Endometrial microvascular endothelial cells (primary cell): Measurements from ENCODE around the gene ZNF445. TPM values are rescaled to one million over a fixed set of nuclear protein-coding genes. Genes with fewer than 3 reads are reported as not detected.
"Not testable (repeated sequence)": the region's sequence is repeated elsewhere in the genome, so short reads cannot be mapped to it uniquely, and the experiment has no call there.

Experiments
- in situ Hi-C: cut with HindIII; loops from 2 replicates; pipeline ENCODE4 v1.10.0; 2017; ENCODE audit warnings: low sequenced_read_pairs, low pct_unique_long_range_greater_than_20kb; ENCODE audit errors: inconsistent ontology term
- total RNA-seq: library from RNA; depleted of rRNA; stranded (reverse); fragments of >200 nt; gene quantifications from one replicate; pipeline ENCODE4 v1.2.3, GENCODE V29; 2015; ENCODE audit errors: inconsistent ontology term

Gene ZNF445
- total RNA-seq, 1 donor from 2014 or later = 6.3 TPM

DNA sequence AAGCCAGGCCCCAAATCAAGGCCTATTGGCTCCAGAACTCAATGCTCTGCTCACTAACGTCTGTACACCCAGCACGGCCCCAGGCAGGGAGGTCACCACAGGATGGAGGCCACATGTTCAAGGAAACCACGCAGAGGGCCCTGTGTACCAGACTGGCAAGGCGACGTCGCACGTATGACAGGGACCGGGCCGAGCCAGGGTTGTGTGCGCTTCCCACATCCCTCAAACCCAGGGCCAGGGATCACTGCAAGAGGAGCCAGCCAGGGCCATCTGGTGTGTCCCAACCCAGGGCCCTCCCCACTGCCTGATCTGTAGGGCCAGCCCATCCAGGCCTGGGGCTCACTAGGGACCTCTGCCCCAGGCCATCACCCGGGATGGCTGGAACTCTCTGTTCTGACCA lies 62.0 kb downstream of the ZNF445 start:
- in situ Hi-C loops = no loop called here

DNA sequence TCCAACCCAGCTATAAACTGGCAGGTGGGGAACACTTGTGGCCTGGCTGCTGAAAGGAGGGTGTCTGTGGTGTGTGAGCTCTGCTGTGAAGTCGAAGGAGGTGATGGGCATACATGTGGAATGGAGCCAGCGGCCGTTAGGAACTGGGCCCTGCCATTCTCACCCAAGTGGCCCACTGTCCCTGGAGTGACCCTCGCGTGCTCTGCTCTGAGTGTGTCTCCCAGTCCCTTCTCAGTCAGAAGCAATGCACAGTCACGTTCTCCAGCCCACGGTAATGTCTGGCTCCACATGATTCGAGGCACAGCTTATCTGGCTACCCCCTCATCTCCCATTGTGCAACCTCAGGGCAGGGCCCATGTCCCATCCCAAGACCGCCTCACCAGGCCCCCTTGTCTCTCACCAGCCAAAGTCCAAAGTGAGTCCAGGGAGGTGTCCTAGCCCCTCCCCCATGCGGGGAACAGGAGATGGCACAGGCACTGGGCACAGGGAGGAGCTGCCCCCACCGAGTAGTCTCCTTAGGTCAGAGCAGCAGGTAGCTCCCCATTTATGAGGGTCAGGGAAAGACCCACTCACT lies 62.9 kb downstream of the ZNF445 start:
- in situ Hi-C loops = no loop called here

DNA sequence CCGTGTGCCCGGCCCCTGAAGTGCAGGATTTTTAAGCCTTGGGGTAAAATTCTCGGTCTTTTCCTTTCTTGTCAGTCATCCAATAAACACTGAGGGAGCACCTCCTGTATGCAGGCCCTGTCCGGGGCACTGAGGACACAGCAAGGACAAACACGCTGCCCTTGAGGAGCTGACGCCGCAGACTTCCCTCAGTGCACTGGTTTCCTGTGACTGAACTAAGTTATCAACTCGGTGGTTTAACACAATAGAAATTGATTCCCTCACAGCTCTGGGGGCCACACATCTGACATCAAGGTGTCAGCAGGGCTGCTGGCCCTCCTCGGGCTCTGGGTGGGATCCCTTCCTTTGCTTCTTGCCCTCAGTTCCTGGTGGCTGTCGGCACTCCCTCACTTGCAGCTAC lies 65.1 kb downstream of the ZNF445 start:
- in situ Hi-C loops = no loop called here

DNA sequence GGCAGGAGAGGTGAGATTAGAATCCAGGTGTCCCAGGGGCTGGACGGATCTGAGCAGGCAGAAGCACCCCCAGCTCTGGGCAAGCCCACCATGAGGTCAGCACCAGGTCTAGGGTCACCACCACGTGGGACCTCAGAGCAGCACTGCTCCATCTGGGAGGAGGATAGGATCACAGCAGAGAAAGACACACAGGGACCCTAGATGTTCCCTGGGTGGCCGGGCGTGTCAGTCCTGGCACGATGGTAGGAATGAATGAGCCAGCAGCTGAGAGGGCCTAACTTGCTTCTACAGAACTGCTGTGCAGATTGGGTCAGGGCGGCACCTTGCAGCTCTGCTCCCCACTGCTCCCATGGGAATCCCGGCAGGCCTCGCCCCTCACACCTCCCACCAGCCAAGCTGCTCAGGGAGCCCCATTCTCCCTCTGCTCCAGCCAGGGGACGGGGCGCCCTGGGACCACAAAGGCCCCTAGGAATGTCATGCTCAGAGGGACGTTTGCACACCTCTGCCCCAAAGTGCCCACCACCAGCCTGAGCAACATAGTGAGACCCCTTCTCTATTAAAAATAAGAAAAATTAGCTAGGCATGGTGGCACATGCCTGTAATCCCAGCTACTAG lies 66.3 kb downstream of the ZNF445 start:
- in situ Hi-C loops = no loop called here

DNA sequence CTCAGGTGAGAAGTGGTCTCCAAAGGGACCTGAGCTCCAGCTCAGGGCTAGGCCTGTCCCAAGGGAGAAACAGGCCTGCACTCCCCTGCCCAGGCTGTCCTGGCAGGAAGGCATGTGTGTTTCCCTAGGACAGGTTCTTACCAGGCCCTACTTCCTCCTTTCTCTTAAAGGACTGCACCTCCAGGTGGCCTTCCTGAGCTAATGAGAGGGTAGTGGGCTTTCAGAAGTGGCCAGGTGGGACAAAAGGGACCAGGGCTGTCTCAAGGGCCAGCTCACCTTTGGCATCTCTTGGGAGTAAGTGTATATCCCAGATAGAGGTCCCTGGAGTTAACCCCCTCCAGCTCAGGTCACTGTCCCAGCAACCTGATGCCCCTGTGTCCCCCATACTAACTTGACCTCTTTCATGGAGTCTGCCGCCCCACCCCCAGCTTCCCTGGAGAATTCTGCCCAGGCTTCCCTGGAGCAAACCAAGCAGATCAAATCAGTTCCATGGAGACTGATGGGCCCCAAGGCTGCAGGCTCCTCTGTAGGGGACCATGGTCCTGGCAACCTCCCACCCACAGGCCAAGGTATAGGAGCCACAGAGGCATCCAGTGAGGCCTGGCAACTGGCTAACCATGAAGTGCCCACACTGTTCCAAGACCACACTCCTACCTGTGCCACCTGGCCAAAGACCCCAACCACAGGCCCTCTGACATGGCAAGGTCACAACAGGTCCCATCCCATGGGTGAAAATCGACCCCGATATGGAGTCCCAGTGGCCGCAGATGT lies 67.6 kb downstream of the ZNF445 start:
- in situ Hi-C loops = no loop called here

DNA sequence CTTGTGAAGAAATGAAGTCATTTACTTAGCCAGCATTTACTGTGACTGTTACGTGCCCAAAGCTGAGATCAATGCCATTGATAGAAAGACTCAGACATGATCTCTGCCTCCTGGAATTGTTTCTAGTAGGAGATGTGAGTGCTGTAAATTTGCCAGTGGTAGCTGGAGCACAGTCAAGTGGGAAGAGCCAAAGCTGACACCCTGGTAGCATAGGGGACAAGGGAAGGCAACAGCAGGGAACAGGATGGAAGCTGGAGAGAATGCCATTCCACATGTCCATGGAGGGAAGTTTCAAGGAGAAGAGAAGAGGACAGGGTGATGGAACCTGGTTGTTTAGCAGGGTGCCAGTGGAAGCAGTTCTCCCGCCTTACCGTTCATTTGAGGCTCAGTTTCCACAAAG lies 74.9 kb downstream of the ZNF445 start:
- in situ Hi-C loops = no loop called here

DNA sequence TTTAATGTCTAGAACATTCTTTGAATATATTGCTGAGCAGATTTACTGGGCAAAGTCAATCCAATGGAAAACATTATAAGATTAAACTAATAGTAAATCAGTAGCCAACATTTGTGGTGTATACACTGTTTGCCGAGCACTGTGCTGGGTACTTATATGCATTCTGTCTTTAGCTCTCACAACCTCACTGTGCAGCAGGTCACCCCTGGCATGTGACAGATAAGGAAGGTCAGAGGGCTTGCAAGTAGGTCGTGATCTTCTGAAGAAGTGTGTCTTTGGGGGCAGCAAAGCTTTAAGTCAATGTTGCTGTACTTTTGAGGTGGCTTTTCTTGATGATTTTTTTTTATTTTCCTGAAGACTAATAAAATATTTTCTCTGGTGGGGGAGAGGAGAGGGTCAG lies 76.7 kb downstream of the ZNF445 start:
- in situ Hi-C loops = no loop called here

DNA sequence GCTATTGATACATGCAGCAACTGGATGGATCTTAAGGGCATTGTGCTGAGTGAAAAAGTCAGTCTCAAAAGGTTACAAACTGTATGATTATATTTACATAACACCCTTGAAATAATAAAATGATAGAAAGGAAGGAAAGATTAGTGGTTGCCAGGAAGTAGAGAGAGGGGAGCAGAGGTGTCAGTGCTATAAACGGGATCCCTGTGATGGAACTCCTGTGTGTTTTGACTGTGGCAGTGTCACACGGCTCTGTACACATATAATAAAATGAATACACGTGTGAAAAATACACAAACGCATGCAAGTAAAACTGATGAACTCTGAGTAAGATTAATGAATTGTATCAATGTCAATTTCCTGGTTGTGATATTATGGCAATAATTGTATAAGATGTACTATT lies 78.6 kb downstream of the ZNF445 start:
- in situ Hi-C loops = no loop called here

DNA sequence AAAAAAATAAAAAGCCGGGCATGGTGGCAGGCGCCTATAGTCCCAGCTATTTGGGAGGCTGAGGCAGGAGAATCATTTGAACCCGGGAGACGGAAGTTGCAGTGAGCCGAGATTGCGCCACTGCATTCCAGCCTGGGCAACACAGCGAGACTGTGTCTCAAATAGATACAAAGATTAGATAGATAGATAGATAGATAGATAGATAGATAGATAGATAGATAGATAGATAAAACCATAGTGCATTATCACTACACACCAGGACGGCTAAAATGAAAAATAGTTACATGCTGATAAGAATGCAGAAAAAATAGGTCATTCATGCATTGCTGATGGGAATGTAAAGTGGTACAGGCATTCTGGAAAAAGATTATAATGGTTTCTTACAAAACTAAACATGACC lies 79.2 kb downstream of the ZNF445 start:
- in situ Hi-C loops = not testable (repeated sequence)

DNA sequence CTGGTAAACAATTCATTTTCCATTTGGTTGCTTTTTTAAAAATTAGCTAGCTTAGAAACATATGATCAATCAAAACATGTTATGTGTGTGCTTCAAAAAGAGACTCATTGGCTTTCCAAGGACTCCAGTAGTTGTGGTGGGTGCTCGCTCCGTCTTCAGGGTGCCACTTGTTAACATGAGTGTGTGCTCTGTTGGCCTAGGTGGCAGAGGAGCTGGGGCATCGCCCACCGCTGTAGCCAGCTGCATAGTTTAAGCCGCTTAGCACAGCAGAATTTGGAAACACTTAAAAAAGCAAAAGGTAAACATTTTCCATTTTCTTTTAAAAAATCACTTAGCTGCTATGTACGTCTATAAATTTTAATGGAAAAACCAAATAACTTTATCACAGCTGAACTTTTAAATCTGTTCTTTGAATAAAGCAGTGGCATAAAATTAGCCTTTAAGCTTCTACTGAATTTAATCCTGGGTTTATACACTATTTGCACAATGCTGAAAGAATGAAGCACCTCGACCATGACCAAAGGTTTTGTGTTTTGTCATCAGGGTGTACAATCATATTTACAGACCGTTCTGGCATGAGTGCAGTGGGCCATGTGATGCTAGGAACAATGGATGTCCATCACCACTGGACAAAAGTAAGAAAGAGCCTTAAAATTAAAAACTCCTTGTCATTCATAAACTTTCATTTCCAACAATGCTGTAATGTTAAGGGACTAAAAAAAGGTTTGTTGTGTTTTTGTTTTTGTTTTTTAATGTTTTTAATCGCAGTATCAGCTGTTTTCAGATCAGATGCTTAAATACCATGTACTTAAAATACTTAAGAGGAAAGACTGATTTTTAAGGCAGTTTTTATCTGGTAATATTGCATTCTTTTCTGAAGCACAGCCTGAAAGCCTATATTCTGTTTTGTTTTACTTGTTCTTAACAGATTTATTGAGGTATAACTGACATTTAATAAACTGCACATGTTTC lies 81.0 kb downstream of the ZNF445 start:
- in situ Hi-C loops = no loop called here

DNA sequence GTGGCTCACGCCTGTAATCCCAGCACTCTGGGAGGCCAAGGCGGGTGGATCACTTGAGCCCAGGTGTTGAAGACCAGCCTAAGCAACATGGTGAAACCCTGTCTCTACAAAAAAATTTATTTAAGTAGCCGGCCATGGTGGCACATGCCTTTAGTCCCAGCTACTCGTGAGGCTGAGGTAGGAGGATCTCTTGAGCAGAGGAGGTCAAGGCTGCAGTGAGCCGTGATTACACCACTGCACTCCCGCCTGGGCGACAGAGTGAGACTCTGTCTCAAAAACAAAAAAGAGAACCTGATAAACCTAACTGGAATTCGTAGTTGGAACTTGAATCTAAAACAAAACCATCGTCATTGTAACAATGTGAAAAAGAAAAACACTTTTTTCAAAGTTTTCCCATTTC lies 81.8 kb downstream of the ZNF445 start:
- in situ Hi-C loops = no loop called here

DNA sequence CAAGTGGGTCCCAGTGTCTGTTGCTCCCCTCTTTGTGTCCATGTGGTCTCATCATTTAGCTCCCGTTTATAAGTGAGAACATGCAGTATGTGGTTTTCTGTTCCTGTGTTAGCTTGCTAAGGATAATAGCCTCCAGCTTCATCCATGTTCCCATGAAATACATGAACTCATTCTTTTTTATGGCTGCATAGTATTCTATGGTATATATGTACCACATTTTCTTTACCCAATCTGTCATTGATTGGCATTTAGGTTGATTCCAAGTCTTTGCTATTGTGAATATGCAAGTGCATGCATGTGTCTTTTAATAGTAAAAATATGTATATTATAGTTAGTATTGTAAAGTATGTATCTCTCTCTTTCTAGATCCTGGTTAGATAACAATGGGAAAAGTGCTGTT lies 85.0 kb downstream of the ZNF445 start:
- in situ Hi-C loops = no loop called here

DNA sequence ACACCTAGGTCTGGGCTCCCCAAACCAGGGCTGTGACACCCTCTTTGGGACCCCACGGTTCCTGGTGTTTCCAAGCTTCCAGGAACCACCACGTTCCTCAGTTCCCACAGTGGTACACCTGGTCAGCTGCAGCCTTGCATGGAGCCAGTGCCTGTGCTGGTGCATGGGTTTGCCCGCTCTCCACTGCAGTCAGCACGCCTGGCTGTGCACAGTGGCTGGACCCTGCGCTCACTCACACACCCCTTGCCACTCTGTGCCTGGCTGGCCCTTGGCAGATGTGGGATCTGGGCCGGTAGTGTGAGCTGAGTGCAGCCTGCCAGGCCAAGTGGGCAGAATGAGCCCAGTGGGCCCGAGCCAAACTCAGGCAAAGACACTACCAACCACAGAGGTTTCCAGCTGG lies 90.1 kb downstream of the ZNF445 start:
- in situ Hi-C loops = no loop called here

Other genes starting within 250 kb of the ZNF445 start
- not detected for gene TOPAZ1, start 235.8 kb downstream of the ZNF445 start, total RNA-seq
- gene TCAIM, start 138.9 kb downstream of the ZNF445 start, total RNA-seq = 37.9 TPM
- 0.93 TPM for gene ZKSCAN7, start 77.5 kb upstream of the ZNF445 start, total RNA-seq
- 0.65 TPM for gene ZNF660, start 107.3 kb upstream of the ZNF445 start, total RNA-seq
- gene ZNF197, start 147.4 kb upstream of the ZNF445 start, total RNA-seq = 3.8 TPM
- 22.9 TPM for gene ZNF35, start 171.1 kb upstream of the ZNF445 start, total RNA-seq
- gene ZNF502, start 235.0 kb upstream of the ZNF445 start, total RNA-seq = 0.28 TPM